Chondrocyte (in vitro differentiated cells): ENCODE results near the gene C11orf24. TPM values are rescaled to one million over a fixed set of nuclear protein-coding genes. Genes with fewer than 3 reads are reported as not detected.
"Not testable (repeated sequence)": the region's sequence is repeated elsewhere in the genome, so short reads cannot be mapped to it uniquely, and the experiment has no call there.

Experiments used
- DNase-seq: peaks from one replicate; pipeline ENCODE4 v3.0.0; 2021; ENCODE audit warnings: mixed read lengths, low spot score
- H3K27ac Mint-ChIP-seq: one replicate; pipeline ENCODE4 v1.8.0; 2021; ENCODE audit warnings: mild to moderate bottlenecking, moderate library complexity, mixed read lengths; ENCODE audit not compliant: unreplicated experiment
- H3K27me3 Mint-ChIP-seq: 2 replicates; pipeline ENCODE4 v1.8.0; 2021; ENCODE audit warnings: low read depth, mixed read lengths
- H3K36me3 Mint-ChIP-seq: 2 replicates; pipeline ENCODE4 v1.8.0; 2021; ENCODE audit warnings: low read depth, mixed read lengths
- H3K4me1 Mint-ChIP-seq: 2 replicates; pipeline ENCODE4 v1.8.0; 2021; ENCODE audit warnings: low read depth, mild to moderate bottlenecking, mixed read lengths
- H3K4me3 Mint-ChIP-seq: one replicate; pipeline ENCODE4 v1.8.0; 2021; ENCODE audit warnings: mild to moderate bottlenecking, moderate library complexity, mixed read lengths; ENCODE audit not compliant: unreplicated experiment
- H3K9me3 Mint-ChIP-seq: 2 replicates; pipeline ENCODE4 v1.8.0; 2021; ENCODE audit warnings: low read depth, mixed read lengths
- CTCF ChIP-seq: fragments of 200-600 bp; sonication (generic); IDR thresholded peaks from 2 replicates; pipeline ENCODE4 v1.5.0; 2021; ENCODE audit warnings: antibody characterized with exemption, mild to moderate bottlenecking, moderate library complexity
- total RNA-seq: library from RNA; stranded (reverse); gene quantifications from 3 replicates; pipeline ENCODE4 v1.2.1, GENCODE V29; 2021

The C11orf24 gene
- total RNA-seq, 1 donor from 2014 or later: 104 TPM

DNA sequence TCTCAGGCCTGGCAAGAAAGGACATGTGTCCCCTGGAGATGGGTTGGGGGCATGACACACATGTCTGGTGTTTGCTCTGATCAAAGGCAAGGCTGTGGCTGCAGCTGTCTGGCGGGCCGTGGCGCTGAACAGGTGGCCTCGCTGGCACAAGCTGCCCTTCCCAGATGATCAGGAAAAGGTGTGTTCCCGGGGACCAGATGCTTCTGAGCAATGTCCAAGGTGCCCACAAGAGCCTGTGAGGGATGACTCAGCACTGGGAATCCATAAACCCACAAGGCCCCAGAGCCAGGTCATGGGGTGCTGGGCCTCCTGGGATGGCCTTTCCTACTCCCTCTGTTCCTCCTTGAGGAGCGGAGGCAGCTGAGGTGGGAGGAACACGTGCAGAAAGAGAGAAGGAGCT is 30.9 kb upstream of the C11orf24 start:
- no peak for TF ChIP-seq CTCF
- H3K9me3 Mint-ChIP-seq: no peaks in the 10 kb centered on the region
- no peaks in the 10 kb centered on the region for H3K36me3 Mint-ChIP-seq
- DNase-seq: no peak
- no peak overlapping the region for H3K4me3 Mint-ChIP-seq
- no peaks in the 10 kb centered on the region for H3K27me3 Mint-ChIP-seq
- H3K4me1 Mint-ChIP-seq: peaks cover 6% of the 10 kb centered on the region
- H3K27ac Mint-ChIP-seq: no peak overlapping the region

GRCh38 chr11:68302256-68302655 is 30.5 kb upstream of the C11orf24 start:
- Mint-ChIP-seq H3K36me3 (no peaks in the 10 kb centered on the region), H3K4me1 (peaks cover 7% of the 10 kb centered on the region), H3K27me3 (no peaks in the 10 kb centered on the region), H3K4me3 (no peak overlapping the region), H3K27ac (no peak overlapping the region), H3K9me3 (no peaks in the 10 kb centered on the region)
- no peak for TF ChIP-seq CTCF
- peak; percentile 50 for DNase-seq

- DNase-seq: peak; percentile 55
- Mint-ChIP-seq H3K4me1 (peaks cover 7% of the 10 kb centered on the region), H3K27me3 (no peaks in the 10 kb centered on the region), H3K4me3 (no peak overlapping the region), H3K27ac (no peak overlapping the region), H3K9me3 (no peaks in the 10 kb centered on the region), H3K36me3 (no peaks in the 10 kb centered on the region)
- TF ChIP-seq CTCF: no peak
These were observed 28.5 kb upstream of the C11orf24 start for GRCh38 chr11:68300076-68300830.

DNA sequence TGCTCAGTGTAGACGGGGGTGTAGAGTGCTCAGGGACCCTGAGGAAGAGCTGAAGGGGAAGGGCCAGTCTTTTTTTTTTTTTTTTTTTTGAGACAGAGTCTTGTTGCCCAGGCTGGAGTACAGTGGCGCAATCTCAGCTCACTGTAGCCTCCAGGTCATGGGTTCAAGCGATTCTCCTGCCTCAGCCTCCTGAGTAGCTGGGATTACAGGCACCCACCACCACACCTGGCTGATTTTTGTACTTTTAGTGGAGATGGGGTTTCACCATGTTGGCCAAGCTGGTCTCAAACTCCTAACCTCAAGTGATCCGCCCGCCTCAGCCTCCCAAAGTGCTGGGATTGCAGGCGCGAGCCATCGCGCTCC is 27.7 kb upstream of the C11orf24 start:
- H3K27me3 Mint-ChIP-seq, H3K36me3 Mint-ChIP-seq, H3K4me3 Mint-ChIP-seq, H3K27ac Mint-ChIP-seq, H3K9me3 Mint-ChIP-seq, DNase-seq, H3K4me1 Mint-ChIP-seq: not testable (repeated sequence)

- DNase-seq: no peak
- no peak for TF ChIP-seq CTCF
- no peaks in the 10 kb centered on the region for H3K9me3 Mint-ChIP-seq
- H3K27me3 Mint-ChIP-seq: no peaks in the 10 kb centered on the region
- H3K4me1 Mint-ChIP-seq: peaks cover 7% of the 10 kb centered on the region
- no peaks in the 10 kb centered on the region for H3K36me3 Mint-ChIP-seq
- no peak overlapping the region for H3K27ac Mint-ChIP-seq
- no peak overlapping the region for H3K4me3 Mint-ChIP-seq
These were observed 27.1 kb upstream of the C11orf24 start for GRCh38 chr11:68298659-68299516.
